ENCODE measurements around the gene DRC7. TPM values are rescaled to one million over a fixed set of nuclear protein-coding genes. Genes with fewer than 3 reads are reported as not detected.

The DRC7 gene
- total and polyA plus RNA-seq, 7 donors: not detected

DNA sequence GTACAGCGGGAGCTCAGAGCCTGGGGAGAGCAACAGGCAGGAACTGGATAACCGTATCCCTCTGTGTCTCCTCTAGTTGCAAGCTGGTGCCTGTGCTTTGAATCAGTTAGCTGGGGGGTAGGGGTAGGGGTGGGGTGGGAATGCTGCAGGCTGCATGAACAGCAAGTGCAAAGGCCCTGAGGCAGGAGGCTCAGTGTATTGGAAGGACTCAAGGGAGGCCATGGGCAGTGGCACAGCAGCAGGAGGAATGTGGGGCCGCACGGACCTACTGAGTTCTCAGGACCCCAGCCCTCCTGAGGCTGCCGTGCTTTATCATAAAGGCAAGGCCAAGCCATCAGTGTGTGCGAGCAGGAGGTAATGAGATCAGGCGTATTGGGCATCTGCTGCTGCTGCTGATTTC, 44.2 kb downstream of the DRC7 start:
- no peak for DNase-seq
- 97 to 98% methylated on average over 7 of the region's 7 CpGs for WGBS, 2 donors
- Histone ChIP-seq H3K4me3 (no peak overlapping the region), H3K27me3 (no peaks in the 10 kb centered on the region), H3K9me3 (no peaks in the 10 kb centered on the region), H3K36me3 (peaks cover 0 to 14% (median 0%) of the 10 kb centered on the region in 4 donors), H3K27ac (no peak overlapping the region), H3K4me1 (peaks cover 0 to 23% (median 18%) of the 10 kb centered on the region in 4 donors)
- TF ChIP-seq, protein P1, sequence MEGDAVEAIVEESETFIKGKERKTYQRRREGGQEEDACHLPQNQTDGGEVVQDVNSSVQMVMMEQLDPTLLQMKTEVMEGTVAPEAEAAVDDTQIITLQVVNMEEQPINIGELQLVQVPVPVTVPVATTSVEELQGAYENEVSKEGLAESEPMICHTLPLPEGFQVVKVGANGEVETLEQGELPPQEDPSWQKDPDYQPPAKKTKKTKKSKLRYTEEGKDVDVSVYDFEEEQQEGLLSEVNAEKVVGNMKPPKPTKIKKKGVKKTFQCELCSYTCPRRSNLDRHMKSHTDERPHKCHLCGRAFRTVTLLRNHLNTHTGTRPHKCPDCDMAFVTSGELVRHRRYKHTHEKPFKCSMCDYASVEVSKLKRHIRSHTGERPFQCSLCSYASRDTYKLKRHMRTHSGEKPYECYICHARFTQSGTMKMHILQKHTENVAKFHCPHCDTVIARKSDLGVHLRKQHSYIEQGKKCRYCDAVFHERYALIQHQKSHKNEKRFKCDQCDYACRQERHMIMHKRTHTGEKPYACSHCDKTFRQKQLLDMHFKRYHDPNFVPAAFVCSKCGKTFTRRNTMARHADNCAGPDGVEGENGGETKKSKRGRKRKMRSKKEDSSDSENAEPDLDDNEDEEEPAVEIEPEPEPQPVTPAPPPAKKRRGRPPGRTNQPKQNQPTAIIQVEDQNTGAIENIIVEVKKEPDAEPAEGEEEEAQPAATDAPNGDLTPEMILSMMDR (IDR thresholded peaks at IDR 0.05): no peak
- TF ChIP-seq POLR2AphosphoS5 (IDR thresholded peaks at IDR 0.05) (no peak), EP300 (IDR thresholded peaks at IDR 0.05) (no peak), POLR2A (IDR thresholded peaks at IDR 0.05) (no peak)
- intact Hi-C loops (cut with DNase I): loop anchor here (5.0 to 10.0 kb wide), 4 partner anchors 63 to 776 kb away; partner anchors contain the start of genes CFAP20, CIAPIN1, COQ9 and KIFC3

DNA sequence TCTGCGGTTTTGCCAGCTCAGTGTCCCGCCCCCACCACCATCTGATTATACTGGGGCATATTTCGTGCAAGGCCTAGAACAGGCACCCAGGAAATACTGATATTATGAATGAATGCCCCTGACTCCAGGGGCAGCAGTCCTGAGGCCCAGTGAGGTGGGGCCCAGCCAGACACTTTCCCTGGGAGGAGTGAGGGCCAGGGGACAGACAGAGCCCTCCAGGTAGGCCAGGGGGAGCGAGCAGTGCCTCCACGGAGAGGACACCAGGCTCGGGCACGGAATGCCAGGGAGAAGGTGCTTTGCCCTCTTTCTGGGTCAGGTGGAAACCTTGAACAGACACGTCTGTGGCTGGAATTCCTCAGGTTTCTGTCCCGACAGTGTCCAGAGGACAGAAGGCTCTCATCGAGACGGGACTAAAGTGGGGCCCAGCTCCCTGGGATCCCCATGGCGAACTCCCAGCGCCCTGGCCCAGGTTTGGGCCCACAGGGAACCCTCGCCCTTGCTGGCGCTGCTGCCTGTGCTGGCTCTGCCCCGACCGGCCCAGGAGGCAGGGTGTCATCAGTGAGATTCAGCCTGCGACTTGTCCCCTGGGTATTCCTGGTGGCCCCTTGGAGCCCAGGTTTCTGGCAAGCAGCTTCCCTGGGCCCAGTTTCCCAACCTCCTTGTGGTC, 45.3 kb downstream of the DRC7 start:
- Histone ChIP-seq H3K4me1 (peaks cover 0 to 16% (median 14%) of the 10 kb centered on the region in 4 donors), H3K36me3 (peaks cover 0 to 20% (median 2%) of the 10 kb centered on the region in 4 donors), H3K27me3 (no peaks in the 10 kb centered on the region), H3K27ac (no peak overlapping the region), H3K9me3 (no peaks in the 10 kb centered on the region), H3K4me3 (no peak overlapping the region)
- intact Hi-C loops (cut with DNase I): loop anchor here (5.0 to 10.0 kb wide), 4 partner anchors 62 to 775 kb away; partner anchors contain the start of genes CFAP20, CIAPIN1, COQ9 and KIFC3
- DNase-seq: no peak
- TF ChIP-seq, protein P1 (IDR thresholded peaks at IDR 0.05): no peak
- no peak for TF ChIP-seq POLR2AphosphoS5 (IDR thresholded peaks at IDR 0.05)
- TF ChIP-seq EP300 (IDR thresholded peaks at IDR 0.05): no peak
- no peak for TF ChIP-seq POLR2A (IDR thresholded peaks at IDR 0.05)
- WGBS, 2 donors: 95% methylated on average over 18 of the region's 18 CpGs

DNA sequence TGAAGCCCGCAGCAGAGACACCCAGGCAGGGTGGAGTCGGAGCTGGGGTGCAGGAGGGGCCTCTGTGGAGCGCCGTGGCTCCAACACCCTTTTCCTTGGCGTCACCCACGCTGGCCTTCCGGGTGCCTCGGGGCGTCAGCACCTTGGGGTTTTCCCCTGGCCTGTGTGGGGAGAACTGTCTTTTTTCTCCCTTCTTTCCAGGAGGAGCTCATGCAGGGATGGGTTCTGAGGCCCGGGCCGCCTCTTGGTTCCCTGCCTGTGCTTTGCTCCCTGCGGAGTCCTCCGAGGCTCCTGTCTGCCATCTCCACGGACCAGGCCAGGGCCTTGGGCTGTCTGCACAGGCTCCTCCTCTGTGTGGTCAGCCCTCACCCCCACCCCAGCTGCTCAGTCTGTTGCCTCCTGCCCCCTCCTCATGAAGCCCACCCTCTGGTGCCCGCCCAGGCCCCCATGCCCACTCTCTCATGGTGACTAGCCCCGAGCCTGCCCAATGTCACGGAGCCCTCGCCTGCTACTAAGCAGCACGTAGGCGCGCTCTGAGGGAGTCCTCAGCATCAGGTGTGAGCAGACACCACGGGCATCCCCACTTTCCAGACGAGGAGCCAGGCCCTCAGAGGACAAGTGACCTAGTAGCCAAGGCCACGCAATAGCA, 45.9 kb downstream of the DRC7 start:
- WGBS, 2 donors: 95 to 96% methylated on average over 24 of the region's 24 CpGs
- no peak for TF ChIP-seq POLR2AphosphoS5 (IDR thresholded peaks at IDR 0.05)
- TF ChIP-seq, protein P1 (IDR thresholded peaks at IDR 0.05): no peak
- TF ChIP-seq EP300 (IDR thresholded peaks at IDR 0.05): no peak
- no peak for TF ChIP-seq POLR2A (IDR thresholded peaks at IDR 0.05)
- no peaks in the 10 kb centered on the region for H3K9me3 ChIP-seq
- no peak overlapping the region for H3K27ac ChIP-seq
- H3K4me3 ChIP-seq: no peak overlapping the region
- intact Hi-C loops (cut with DNase I): no loop called here
- no peaks in the 10 kb centered on the region for H3K27me3 ChIP-seq
- no peak for DNase-seq
- H3K4me1 ChIP-seq: peaks cover 0 to 16% (median 14%) of the 10 kb centered on the region in 4 donors
- H3K36me3 ChIP-seq: peaks cover 0 to 20% (median 2%) of the 10 kb centered on the region in 4 donors

DNA sequence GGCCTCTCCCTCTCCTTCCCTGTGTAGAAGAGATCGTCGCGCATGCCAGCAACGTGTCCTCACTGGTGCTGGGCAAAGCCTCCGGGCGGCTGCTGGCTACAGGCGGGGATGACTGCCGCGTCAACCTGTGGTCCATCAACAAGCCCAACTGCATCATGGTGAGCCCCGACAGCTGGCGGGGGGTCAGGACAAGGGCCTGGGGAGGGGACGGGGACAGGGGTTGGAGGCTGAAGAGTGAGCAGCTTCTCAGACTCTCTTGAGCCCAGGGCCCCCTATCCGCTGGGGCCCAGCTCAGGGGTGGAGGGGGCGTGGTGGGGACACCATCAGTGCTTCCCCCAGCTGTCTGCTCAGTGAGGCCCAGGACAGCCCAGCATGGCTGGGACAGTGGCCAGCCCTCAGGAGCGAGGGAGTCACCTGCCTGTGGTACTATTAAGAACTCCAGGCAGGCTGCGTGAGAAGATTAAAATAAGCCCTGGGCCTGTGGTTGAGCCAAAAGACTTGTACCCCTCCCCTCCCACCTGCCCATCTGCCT, 47.1 kb downstream of the DRC7 start:
- Histone ChIP-seq H3K4me3 (no peak overlapping the region), H3K4me1 (peaks cover 0 to 7% (median 5%) of the 10 kb centered on the region in 4 donors), H3K36me3 (peaks cover 0 to 20% (median 2%) of the 10 kb centered on the region in 4 donors), H3K27ac (no peak overlapping the region), H3K27me3 (no peaks in the 10 kb centered on the region), H3K9me3 (no peaks in the 10 kb centered on the region)
- no peak for DNase-seq
- no peak for TF ChIP-seq POLR2AphosphoS5 (IDR thresholded peaks at IDR 0.05)
- no peak for TF ChIP-seq EP300 (IDR thresholded peaks at IDR 0.05)
- TF ChIP-seq, protein P1 (IDR thresholded peaks at IDR 0.05): no peak
- TF ChIP-seq POLR2A (IDR thresholded peaks at IDR 0.05): no peak
- intact Hi-C loops (cut with DNase I): no loop called here
- 94% methylated on average over 16 of the region's 16 CpGs for WGBS, 2 donors
